Neural cell (in vitro differentiated cells): ENCODE results near the gene MOCOS. TPM values are rescaled to one million over a fixed set of nuclear protein-coding genes. Genes with fewer than 3 reads are reported as not detected.

Source experiments
- H2AFZ ChIP-seq: fragments of 200-600, 300-800 bp; sonication (generic), shearing (Covaris generic); 2 replicates; pipeline ENCODE4 v1.6.0; 2014; ENCODE audit warnings: low read depth, mild to moderate bottlenecking, antibody characterized with exemption, low read length, moderate library complexity
- H3F3A ChIP-seq: fragments of 200-600 bp; shearing (Covaris generic); 2 replicates; pipeline ENCODE4 v1.6.1; 2016; ENCODE audit warnings: mild to moderate bottlenecking, moderate library complexity, mixed read lengths, antibody characterized with exemption, low read length; ENCODE audit not compliant: insufficient read depth, poor library complexity, severe bottlenecking
- H3K27ac ChIP-seq: fragments of 200-600, 300-800 bp; sonication (generic), shearing (Covaris generic); 2 replicates; pipeline ENCODE4 v1.5.1; 2014; ENCODE audit warnings: mild to moderate bottlenecking, low read length, moderate library complexity
- H3K27me3 ChIP-seq: fragments of 300-800, 200-600 bp; sonication (generic), shearing (Covaris generic); 2 replicates; pipeline ENCODE4 v1.6.0; 2014; ENCODE audit warnings: mild to moderate bottlenecking, low read depth, low read length, moderate library complexity; ENCODE audit not compliant: insufficient read depth
- H3K36me3 ChIP-seq: fragments of 300-800, 200-600 bp; sonication (generic), shearing (Covaris generic); 2 replicates; pipeline ENCODE4 v1.5.1; 2014; ENCODE audit warnings: mild to moderate bottlenecking, antibody characterized with exemption, low read length, moderate library complexity; ENCODE audit not compliant: insufficient read depth
- H3K4me2 ChIP-seq: fragments of 300-800, 200-600 bp; sonication (generic), shearing (Covaris generic); 2 replicates; pipeline ENCODE4 v1.6.0; 2014; ENCODE audit warnings: mild to moderate bottlenecking, low read length
- H3K4me3 ChIP-seq: fragments of 300-800, 200-600 bp; sonication (generic), shearing (Covaris generic); 2 replicates; pipeline ENCODE4 v1.5.1; 2014; ENCODE audit warnings: mild to moderate bottlenecking, low read length, moderate library complexity
- H3K79me2 ChIP-seq: fragments of 200-600 bp; shearing (Covaris generic); replicated peaks from 2 replicates; pipeline ENCODE4 v1.6.0; 2014; ENCODE audit warnings: mild to moderate bottlenecking, low read length, moderate library complexity; ENCODE audit not compliant: insufficient read depth
- H3K9ac ChIP-seq: fragments of 300-800, 200-600 bp; sonication (generic), shearing (Covaris generic); 2 replicates; pipeline ENCODE4 v1.6.1; 2016; ENCODE audit warnings: mild to moderate bottlenecking, low read length, mixed read lengths
- H3K9me2 ChIP-seq: fragments of 200-600 bp; shearing (Covaris generic); 2 replicates; pipeline ENCODE4 v1.6.1; 2016; ENCODE audit warnings: mild to moderate bottlenecking, low read length, mixed read lengths; ENCODE audit not compliant: insufficient read depth
- H3K9me3 ChIP-seq: fragments of 200-600, 300-800 bp; sonication (generic), shearing (Covaris generic); 2 replicates; pipeline ENCODE4 v1.6.1; 2016; ENCODE audit warnings: mild to moderate bottlenecking, mixed run types, low read length, moderate library complexity, mixed read lengths
- H4K20me1 ChIP-seq: fragments of 200-600 bp; shearing (Covaris generic); 2 replicates; pipeline ENCODE4 v1.6.1; 2016; ENCODE audit warnings: mild to moderate bottlenecking, mixed run types; ENCODE audit not compliant: insufficient read depth
- EP300 ChIP-seq: fragments of 450-650 bp; conservative IDR thresholded peaks from 2 replicates; pipeline ENCODE4 v1.6.1; 2014; ENCODE audit warnings: antibody characterized with exemption, mild to moderate bottlenecking, moderate library complexity; ENCODE audit not compliant: poor library complexity, severe bottlenecking
- EZH2 ChIP-seq: fragments of 200-600, 300-800 bp; shearing (Covaris generic), sonication (generic); IDR thresholded peaks from 2 replicates; pipeline ENCODE4 v1.6.1; 2014; ENCODE audit warnings: antibody characterized with exemption, low read length, borderline replicate concordance, mild to moderate bottlenecking; ENCODE audit not compliant: insufficient read depth, poor library complexity, severe bottlenecking
- MXI1 ChIP-seq: fragments of 450-650 bp; conservative IDR thresholded peaks from 2 replicates; pipeline ENCODE4 v1.6.1; 2014; ENCODE audit warnings: antibody characterized with exemption, mild to moderate bottlenecking; ENCODE audit not compliant: poor library complexity, severe bottlenecking
- POLR2AphosphoS5 ChIP-seq: IDR thresholded peaks from 2 replicates; pipeline ENCODE4 v1.6.1; 2012
- RAD21 ChIP-seq: fragments of 450-650 bp; conservative IDR thresholded peaks from 2 replicates; pipeline ENCODE4 v1.6.1; 2014; ENCODE audit warnings: antibody characterized with exemption, mild to moderate bottlenecking, moderate library complexity
- SMC3 ChIP-seq: fragments of 450-650 bp; conservative IDR thresholded peaks from 2 replicates; pipeline ENCODE4 v1.6.1; 2014; ENCODE audit warnings: antibody characterized with exemption, mild to moderate bottlenecking, moderate library complexity; ENCODE audit not compliant: poor library complexity
- TAF1 ChIP-seq: IDR thresholded peaks from 2 replicates; pipeline ENCODE4 v1.6.1; 2012; ENCODE audit warnings: low read depth
- polyA plus RNA-seq: library from polyadenylated mRNA; depleted of rRNA; stranded (reverse); fragments of >200 nt; gene quantifications from 2 replicates; pipeline ENCODE4 v1.2.3, GENCODE V29; 2014
- TF ChIP-seq, protein P1 (sequence below): fragments of 450-650 bp; IDR thresholded peaks from 2 replicates; pipeline ENCODE4 v1.5.1; 2014; ENCODE audit warnings: antibody characterized with exemption, mild to moderate bottlenecking, moderate library complexity; ENCODE audit not compliant: poor library complexity, severe bottlenecking
- TF ChIP-seq, protein P2 (sequence below): IDR thresholded peaks from 2 replicates; pipeline ENCODE4 v1.6.1; 2012; ENCODE audit warnings: borderline replicate concordance

The MOCOS gene
- polyA plus RNA-seq, 1 donor from 2014 or later, result not detected

DNA sequence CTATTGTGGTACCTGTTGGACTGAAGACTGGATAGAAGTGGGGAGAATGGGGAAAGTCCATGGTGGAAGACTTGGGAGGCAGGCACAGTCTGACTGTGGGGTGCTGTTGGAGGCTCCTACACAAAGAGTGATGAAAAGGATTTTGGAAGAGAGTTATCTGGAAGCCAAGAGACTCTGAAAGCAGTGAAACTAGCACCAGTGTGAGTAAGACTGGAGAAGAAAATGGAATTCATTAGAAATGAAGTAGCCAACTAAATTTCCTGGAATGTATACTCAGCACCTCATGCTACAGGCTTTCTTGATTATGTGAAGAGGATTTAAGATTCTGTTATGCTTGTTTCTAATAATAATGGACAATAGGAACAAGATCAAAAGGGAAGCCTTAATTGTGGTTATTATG lies 29.9 kb upstream of the MOCOS start:
- Histone ChIP-seq H3K9ac (no peak overlapping the region), H3K36me3 (peaks cover 3% of the 10 kb centered on the region)

DNA sequence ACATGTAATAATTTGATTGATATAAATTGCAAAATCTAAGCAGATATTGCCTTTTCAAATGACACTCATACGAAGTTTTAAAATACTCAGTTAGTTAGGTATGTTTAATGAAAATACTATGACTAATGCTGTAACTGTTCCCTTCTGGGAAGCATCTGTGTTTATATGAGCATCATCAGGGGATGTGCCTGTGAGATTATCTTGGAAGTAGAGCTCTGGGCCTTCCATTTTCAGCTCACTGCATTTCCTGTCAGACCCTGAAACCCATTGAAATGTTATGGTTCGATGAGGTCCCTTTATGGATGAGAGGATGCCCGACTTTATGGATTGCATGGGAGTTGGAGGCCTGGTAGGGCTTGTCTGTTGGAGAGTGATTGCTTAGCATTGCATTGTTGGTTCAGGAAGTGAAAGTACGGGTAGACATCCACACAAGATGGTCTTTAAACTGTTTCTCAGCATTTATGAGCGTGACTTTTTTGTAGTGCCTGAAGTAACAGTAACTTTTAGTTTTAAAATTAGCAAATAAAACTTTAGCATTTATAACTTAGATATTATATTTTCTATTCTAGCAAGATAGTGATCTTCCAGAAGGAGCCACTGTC lies 28.9 kb upstream of the MOCOS start:
- Histone ChIP-seq H3K9me2 (no peaks in the 10 kb centered on the region), H3K36me3 (peaks cover 3% of the 10 kb centered on the region), H3K9me3 (no peaks in the 10 kb centered on the region), H3F3A (no peaks in the 10 kb centered on the region), H3K9ac (no peak overlapping the region), H3K79me2 (no peaks in the 10 kb centered on the region), H3K27me3 (no peaks in the 10 kb centered on the region), H3K4me3 (no peak overlapping the region), H3K27ac (no peak overlapping the region), H2AFZ (no peak overlapping the region), H3K4me2 (no peak overlapping the region), H4K20me1 (no peaks in the 10 kb centered on the region)
- TF ChIP-seq, protein P1, sequence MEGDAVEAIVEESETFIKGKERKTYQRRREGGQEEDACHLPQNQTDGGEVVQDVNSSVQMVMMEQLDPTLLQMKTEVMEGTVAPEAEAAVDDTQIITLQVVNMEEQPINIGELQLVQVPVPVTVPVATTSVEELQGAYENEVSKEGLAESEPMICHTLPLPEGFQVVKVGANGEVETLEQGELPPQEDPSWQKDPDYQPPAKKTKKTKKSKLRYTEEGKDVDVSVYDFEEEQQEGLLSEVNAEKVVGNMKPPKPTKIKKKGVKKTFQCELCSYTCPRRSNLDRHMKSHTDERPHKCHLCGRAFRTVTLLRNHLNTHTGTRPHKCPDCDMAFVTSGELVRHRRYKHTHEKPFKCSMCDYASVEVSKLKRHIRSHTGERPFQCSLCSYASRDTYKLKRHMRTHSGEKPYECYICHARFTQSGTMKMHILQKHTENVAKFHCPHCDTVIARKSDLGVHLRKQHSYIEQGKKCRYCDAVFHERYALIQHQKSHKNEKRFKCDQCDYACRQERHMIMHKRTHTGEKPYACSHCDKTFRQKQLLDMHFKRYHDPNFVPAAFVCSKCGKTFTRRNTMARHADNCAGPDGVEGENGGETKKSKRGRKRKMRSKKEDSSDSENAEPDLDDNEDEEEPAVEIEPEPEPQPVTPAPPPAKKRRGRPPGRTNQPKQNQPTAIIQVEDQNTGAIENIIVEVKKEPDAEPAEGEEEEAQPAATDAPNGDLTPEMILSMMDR, result no peak

More for the DNA sequence above, 29.9 kb upstream of the MOCOS start:
- Histone ChIP-seq H3F3A (no peaks in the 10 kb centered on the region), H3K4me2 (no peak overlapping the region), H3K4me3 (no peak overlapping the region), H3K9me3 (no peaks in the 10 kb centered on the region), H4K20me1 (no peaks in the 10 kb centered on the region), H3K79me2 (no peaks in the 10 kb centered on the region), H3K27ac (no peak overlapping the region), H2AFZ (no peak overlapping the region), H3K27me3 (no peaks in the 10 kb centered on the region), H3K9me2 (no peaks in the 10 kb centered on the region)
- TF ChIP-seq POLR2AphosphoS5 (no peak), EZH2 (no peak), EP300 (no peak), TAF1 (no peak), RAD21 (no peak), MXI1 (no peak), SMC3 (no peak)
- TF ChIP-seq, protein P1, result no peak
- TF ChIP-seq, protein P2, sequence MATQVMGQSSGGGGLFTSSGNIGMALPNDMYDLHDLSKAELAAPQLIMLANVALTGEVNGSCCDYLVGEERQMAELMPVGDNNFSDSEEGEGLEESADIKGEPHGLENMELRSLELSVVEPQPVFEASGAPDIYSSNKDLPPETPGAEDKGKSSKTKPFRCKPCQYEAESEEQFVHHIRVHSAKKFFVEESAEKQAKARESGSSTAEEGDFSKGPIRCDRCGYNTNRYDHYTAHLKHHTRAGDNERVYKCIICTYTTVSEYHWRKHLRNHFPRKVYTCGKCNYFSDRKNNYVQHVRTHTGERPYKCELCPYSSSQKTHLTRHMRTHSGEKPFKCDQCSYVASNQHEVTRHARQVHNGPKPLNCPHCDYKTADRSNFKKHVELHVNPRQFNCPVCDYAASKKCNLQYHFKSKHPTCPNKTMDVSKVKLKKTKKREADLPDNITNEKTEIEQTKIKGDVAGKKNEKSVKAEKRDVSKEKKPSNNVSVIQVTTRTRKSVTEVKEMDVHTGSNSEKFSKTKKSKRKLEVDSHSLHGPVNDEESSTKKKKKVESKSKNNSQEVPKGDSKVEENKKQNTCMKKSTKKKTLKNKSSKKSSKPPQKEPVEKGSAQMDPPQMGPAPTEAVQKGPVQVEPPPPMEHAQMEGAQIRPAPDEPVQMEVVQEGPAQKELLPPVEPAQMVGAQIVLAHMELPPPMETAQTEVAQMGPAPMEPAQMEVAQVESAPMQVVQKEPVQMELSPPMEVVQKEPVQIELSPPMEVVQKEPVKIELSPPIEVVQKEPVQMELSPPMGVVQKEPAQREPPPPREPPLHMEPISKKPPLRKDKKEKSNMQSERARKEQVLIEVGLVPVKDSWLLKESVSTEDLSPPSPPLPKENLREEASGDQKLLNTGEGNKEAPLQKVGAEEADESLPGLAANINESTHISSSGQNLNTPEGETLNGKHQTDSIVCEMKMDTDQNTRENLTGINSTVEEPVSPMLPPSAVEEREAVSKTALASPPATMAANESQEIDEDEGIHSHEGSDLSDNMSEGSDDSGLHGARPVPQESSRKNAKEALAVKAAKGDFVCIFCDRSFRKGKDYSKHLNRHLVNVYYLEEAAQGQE, result no peak
